NCI-H82 (cell line): ENCODE results near the gene RERE.

Source experiments
- DNase-seq: peaks from one replicate; lab custom pipeline; 2025; lab: John Stamatoyannopoulos, UW

RERE gene

DNA sequence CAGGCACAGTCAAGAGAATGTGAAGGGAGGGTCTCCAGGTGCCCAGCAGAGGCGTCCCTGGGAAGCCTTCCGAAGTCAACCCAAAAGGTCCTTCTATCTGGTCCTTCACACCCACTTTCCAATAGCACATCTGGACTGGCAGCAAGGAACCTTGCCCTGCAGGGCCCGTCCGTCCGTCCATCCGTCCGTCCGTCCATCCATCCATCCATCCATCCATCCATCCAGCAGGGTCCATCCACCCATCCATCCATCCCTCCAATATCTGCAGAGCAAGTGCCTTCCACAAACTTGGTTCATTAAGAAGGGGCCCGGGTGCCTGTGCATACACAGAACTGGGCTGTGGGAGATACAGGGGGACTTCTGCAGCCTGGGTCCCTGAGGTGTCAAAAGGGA lies 468.0 kb downstream of the RERE start:
- DNase-seq = peak; percentile 47

GRCh38 chr1:8348777-8349472 lies 468.5 kb downstream of the RERE start:
- DNase-seq = peak; percentile 80

DNA sequence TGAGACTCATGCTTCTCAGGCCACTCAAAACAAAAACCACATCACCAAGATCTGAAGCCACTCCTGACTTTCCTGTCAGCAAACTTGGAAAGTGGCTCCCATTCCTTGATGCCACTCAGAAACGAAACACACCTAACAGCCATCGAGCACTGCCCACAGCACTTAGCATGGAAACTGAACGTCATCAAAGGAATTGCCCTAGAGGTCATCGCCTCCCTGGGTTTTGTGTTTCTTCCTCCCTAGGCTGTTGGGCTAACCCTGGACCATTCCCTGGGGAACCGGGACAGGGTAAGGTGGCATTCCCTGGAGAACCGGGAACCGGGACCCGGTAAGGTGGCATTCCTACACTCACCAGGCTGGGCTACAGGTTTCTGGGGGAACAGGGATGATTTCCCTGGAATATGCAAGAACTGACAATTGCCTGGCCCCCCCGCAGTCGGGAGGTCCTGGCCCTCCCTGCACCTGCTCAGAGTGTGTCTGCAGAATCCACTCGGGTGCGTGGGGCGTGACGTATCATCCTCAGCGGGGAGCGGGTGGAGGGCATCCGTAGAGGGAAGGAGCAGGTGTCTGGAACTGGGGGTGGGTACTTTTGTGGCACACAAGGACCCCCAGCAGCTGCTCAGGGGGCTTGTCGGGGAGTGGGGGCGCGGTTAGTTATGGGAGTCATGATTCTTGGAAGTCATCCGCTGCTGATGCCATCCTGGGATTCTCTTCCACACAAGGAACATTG lies 469.2 kb downstream of the RERE start:
- DNase-seq = no peak

DNA sequence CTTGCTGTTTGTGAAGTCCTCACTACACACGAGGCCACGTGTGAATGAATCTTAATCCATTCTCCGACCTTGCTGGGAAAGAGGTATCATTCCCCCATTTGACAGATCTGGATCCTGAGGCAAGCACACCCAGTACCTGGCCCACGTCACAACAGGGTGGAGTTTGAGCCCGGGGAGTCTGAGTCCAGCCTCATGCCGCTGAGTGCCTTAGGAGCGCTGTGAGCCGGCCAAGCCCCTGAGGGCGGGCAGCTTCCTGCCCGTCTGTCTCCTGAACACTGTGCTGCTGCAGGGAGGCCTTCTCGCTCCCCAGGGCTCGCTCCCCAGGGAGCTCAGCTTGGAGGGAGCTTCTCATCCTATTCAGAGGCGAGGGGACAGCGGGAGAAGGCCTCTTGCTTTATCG lies 469.8 kb downstream of the RERE start:
- peak; percentile 78 for DNase-seq

GRCh38 chr1:8345621-8346415 lies 471.6 kb downstream of the RERE start:
- no peak for DNase-seq

DNA sequence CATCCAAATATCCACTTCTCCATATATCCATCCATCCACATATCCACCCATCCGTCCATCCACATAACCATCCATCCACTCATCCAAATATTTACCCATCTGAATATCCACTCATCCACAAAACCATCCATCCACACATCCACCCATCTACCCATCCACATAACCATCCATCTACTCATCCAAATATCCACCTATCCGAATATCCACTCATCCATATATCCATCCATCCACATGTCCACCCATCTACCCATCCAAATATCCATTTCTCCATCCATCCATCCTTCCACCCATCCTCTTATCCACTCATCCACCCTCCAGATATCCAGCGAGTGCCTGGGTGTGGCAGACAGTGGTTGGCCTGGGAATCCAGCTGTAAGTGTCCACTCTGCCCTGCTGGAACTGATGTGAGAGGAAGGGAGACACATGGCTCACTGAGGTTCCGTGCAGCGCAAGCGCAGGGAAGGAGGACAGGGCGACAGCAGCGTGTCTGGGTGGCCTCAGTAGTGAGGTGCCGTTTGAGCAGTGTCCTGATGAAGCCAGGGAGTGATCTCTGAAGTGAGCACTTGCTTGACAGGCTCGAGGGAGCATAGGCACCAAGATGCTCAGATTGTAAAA lies 472.4 kb downstream of the RERE start:
- DNase-seq = no peak

GRCh38 chr1:8343464-8344001 lies 473.9 kb downstream of the RERE start:
- no peak for DNase-seq

DNA sequence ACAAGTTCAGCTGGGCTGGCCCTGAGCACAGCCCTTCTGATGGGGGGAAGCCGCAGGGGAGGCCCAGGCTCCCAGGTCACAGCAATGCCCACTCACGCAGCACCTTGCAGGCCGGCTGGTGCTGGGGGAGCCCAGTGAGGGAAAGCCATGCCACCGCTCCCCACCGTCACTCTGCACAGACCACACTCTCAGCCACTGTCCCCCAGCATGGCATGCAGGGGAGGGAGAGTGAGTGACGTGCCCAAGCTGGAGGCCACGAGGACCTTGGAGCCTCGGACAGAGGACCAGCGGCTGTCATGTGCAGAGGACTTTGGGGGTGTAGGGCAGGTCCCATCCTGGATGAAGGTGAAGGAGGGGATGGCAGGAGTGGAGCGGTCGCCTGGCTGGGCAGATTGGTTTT lies 474.4 kb downstream of the RERE start:
- no peak for DNase-seq

DNA sequence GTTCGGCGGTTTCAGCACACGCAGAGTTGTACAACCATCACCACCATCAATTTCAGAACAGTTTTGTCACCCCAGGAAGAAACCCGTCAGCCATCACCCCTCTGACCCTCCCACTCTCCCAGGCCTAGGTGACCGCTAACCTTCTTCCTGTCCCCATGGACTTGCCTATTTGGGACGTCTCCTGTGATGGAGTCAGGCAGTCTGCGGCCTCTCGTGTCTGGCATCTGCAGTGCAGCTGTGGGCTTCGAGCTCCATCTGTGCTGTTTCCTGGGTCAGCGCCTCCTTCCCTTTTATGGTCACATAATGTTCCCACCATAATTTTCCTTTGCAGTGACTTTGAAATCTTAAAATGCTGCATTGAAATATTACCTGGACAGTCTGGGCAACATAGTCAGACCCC lies 475.1 kb downstream of the RERE start:
- DNase-seq = peak; percentile 31

GRCh38 chr1:8340448-8340847 lies 477.0 kb downstream of the RERE start:
- DNase-seq = no peak

GRCh38 chr1:8339203-8339600 lies 478.2 kb downstream of the RERE start:
- no peak for DNase-seq

GRCh38 chr1:8338526-8339202 lies 478.8 kb downstream of the RERE start:
- no peak for DNase-seq

DNA sequence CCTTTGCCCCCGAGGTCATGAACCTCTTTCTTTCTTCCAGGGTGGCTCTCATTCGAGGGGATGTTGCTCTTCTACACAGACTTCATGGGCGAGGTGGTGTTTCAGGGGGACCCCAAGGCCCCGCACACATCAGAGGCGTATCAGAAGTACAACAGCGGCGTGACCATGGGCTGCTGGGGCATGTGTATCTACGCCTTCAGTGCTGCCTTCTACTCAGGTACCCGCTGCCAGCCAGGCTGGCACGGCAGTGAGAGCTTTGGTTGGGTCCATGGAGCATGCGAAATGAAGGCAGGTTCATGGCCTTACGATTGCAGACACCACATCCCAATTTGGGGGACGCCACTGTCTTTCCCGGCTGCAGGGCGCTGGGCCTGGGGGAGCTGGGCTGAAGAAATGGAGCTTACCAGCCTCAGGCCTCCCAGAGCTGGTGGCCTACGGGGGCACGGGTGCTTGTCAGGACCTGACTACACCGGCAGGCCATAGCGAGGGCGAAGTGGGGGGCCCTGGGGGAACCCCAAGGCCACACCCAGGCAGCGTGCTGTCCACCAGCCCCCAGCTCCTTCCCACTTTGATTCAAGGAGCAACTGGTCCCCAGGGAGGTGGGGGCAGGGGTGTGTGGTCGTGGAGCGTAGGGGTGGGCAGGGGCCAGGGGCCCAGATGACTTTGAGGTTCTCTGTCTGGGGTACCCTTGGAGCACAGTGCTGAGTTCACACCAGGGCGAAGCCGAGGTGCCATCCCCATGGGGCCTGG lies 479.5 kb downstream of the RERE start:
- no peak for DNase-seq

GRCh38 chr1:8335246-8335645 lies 482.2 kb downstream of the RERE start:
- DNase-seq = no peak

GRCh38 chr1:8334106-8334851 lies 483.2 kb downstream of the RERE start:
- DNase-seq = no peak

DNA sequence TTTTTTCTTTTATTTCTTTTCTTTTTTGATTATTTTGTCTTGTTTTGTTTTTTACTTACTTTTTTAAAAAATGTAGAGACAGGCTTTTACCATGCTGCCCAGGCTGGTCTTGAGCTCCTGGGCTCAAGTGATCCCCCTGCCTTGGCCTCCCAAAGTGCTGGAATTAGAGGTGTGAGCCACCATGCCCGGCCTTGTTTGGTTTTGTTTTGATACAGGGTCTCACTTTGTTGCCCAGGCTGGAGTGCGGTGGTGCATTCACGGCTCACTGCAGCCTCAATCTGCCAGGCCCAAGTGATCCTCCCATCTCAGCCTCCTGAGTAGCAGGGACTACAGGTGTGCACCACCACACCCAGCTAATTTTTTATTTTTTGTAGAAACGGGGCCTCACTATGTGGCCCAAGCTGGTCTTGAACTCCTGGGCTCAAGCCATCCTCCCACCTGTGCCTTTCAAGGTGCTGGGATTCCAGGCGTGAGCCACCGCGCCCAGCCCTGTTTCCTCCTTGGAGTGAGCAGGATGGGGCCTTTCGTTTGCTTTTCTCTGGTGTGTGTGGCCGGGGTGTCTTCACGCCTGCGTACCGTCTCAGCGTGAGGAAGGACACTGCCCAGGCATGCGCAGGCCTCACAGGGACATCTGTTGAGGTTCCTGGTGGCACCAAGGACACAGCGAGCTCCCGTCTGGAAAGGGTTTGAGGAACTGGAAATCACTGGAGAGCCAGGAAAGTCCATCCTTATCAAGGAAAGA lies 484.0 kb downstream of the RERE start:
- no peak for DNase-seq

DNA sequence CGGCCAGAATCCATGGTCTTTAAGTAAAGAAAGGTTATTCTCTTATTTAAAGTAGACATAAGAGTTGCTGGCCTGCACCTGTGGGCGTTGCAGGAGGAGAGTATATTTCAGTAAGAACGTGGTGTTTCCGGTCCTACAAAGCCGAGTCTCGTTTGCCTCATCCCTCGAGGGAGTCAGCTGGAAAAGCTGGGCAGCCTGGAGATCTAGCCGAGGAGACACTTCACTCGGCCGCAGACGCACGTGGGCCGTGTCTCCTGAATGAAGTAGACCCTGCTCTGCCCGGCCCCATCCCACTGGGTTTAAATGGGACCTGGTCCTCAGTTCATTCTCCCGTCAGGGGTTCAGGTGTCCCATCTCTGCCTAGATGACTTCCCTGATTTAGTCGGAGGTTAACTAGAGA lies 484.6 kb downstream of the RERE start:
- no peak for DNase-seq

- DNase-seq = peak; percentile 17
Observed at GRCh38 chr1:8330271-8331125, 486.9 kb downstream of the RERE start.

DNA sequence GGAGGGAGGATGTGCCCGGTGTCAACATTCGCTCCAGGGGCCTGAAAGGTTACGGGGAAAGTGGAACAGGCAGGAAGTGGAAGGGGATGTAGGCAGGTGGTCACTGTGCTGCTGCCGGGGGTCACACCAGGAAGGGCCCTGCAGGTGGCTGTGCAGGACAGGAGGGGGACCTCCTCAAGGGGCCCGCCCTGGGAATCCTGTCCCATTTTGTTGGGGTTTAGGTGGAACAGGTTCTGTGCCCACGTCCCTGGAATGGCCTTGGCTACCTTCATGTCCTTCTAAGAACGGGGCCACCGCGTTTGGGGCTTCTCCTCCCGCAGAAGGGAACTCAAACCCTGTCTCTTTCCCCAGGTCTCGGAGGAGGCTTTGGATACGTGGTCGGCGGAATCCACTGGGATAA lies 487.6 kb downstream of the RERE start:
- no peak for DNase-seq
